Keratinocyte (primary cell): ENCODE results near the gene SUN5. TPM values are rescaled to one million over a fixed set of nuclear protein-coding genes. Genes with fewer than 3 reads are reported as not detected.

Source experiments
- DNase-seq: peaks from one replicate; pipeline ENCODE4 v3.0.0-alpha.2; 2011; ENCODE audit warnings: low read depth, missing footprints, low spot score
- FAIRE-seq: peaks from 2 replicates; lab custom pipeline; 2011; peaks lifted over from hg19 to GRCh38; lab: Jason Lieb, UNC
- H2AFZ ChIP-seq: 2 replicates; pipeline ENCODE4 v1.6.0; 2012; ENCODE audit warnings: low read length, control low read depth, inconsistent platforms; ENCODE audit not compliant: control insufficient read depth
- H3K27ac ChIP-seq: 2 replicates; pipeline ENCODE4 v1.5.1; 2011; ENCODE audit warnings: low read length; ENCODE audit not compliant: control insufficient read depth, insufficient read depth
- H3K27me3 ChIP-seq: 3 replicates; pipeline ENCODE4 v1.6.0; 2011; ENCODE audit warnings: low read length; ENCODE audit not compliant: control insufficient read depth, insufficient read depth; ENCODE audit errors: extremely low read depth
- H3K36me3 ChIP-seq, 2 experiments: 2 replicates in 1 of 2; 3 replicates in 1 of 2; pipeline ENCODE4 v1.5.1; 2011; ENCODE audit warnings: low read length in 2 of 2, mild to moderate bottlenecking in 1 of 2; ENCODE audit not compliant: control insufficient read depth in 2 of 2, insufficient read depth in 2 of 2; ENCODE audit errors: extremely low read depth in 1 of 2
- H3K4me1 ChIP-seq: 3 replicates; pipeline ENCODE4 v1.5.1; 2011; ENCODE audit warnings: low read length; ENCODE audit not compliant: control insufficient read depth, insufficient read depth; ENCODE audit errors: extremely low read depth
- H3K4me2 ChIP-seq: 3 replicates; pipeline ENCODE4 v1.6.0; 2011; ENCODE audit warnings: low read depth, low read length; ENCODE audit not compliant: control insufficient read depth, insufficient read depth; ENCODE audit errors: extremely low read depth
- H3K4me3 ChIP-seq, 3 experiments: fragments of 200-600 bp in 1 of 3; sonication (generic) in 1 of 3; 2 replicates in 2 of 3; 3 replicates in 1 of 3; pipeline ENCODE4 v1.5.1; 2011 to 2016; ENCODE audit warnings: low read length in 3 of 3, mild to moderate bottlenecking in 3 of 3, control low read depth in 2 of 3, inconsistent platforms in 1 of 3, low read depth in 1 of 3, mixed read lengths in 1 of 3, mixed run types in 1 of 3, moderate library complexity in 1 of 3; ENCODE audit not compliant: control insufficient read depth in 2 of 3, insufficient read depth in 2 of 3; ENCODE audit errors: extremely low read depth in 1 of 3
- H3K79me2 ChIP-seq: 2 replicates; pipeline ENCODE4 v1.6.0; 2012; ENCODE audit warnings: low read length; ENCODE audit not compliant: control insufficient read depth, insufficient read depth
- H3K9ac ChIP-seq: 3 replicates; pipeline ENCODE4 v1.6.0; 2011; ENCODE audit warnings: low read length; ENCODE audit not compliant: control insufficient read depth, insufficient read depth; ENCODE audit errors: extremely low read depth
- H3K9me1 ChIP-seq: 3 replicates; pipeline ENCODE4 v1.6.0; 2011; ENCODE audit warnings: low read length; ENCODE audit not compliant: control insufficient read depth, insufficient read depth; ENCODE audit errors: extremely low read depth
- H3K9me3 ChIP-seq: 2 replicates; pipeline ENCODE4 v1.5.1; 2012; ENCODE audit warnings: low read depth, low read length; ENCODE audit not compliant: control insufficient read depth
- H4K20me1 ChIP-seq: 3 replicates; pipeline ENCODE4 v1.6.0; 2011; ENCODE audit warnings: low read length; ENCODE audit not compliant: control insufficient read depth, insufficient read depth; ENCODE audit errors: extremely low read depth
- EZH2 ChIP-seq: IDR thresholded peaks from one replicate; pipeline ENCODE4 v1.6.1; 2012; ENCODE audit warnings: inconsistent platforms, mild to moderate bottlenecking, low read length, moderate library complexity
- dilution Hi-C: fragments of 300-500 bp; cut with MboI; formaldehyde crosslinking; loops from one replicate; pipeline ENCODE4 v1.7.0; 2020; ENCODE audit warnings: low sequenced_read_pairs; ENCODE audit not compliant: extremely low pct_ligation_motif_present
- polyA plus RNA-seq, 5 experiments: library from polyadenylated mRNA; depleted of rRNA in 3 of 5; stranded (reverse) in 3 of 5; stranded (forward) in 1 of 5; unstranded in 1 of 5; fragments of >200 nt; gene quantifications; 1 replicate in 1 of 5; 2 replicates in 3 of 5; 3 replicates in 1 of 5; pipeline versions ENCODE4 v1.2.1 to v1.2.3, GENCODE V29; 2011 to 2012; ENCODE audit warnings: missing spikeins in 2 of 5, low read depth in 1 of 5, low replicate concordance in 1 of 5
- TF ChIP-seq, protein P1 (sequence below), 3 experiments: IDR thresholded peaks in 1 of 3; conservative IDR thresholded peaks in 1 of 3; optimal IDR thresholded peaks in 1 of 3; 2 replicates in 2 of 3; 3 replicates in 1 of 3; pipeline versions ENCODE3 to v1.5.1; 2011; ENCODE audit warnings: low read length in 3 of 3, mild to moderate bottlenecking in 3 of 3, moderate library complexity in 2 of 3, control low read depth in 1 of 3, inconsistent platforms in 1 of 3; ENCODE audit not compliant: insufficient read depth in 2 of 3; ENCODE audit errors: extremely low read depth in 1 of 3

The SUN5 gene
- polyA plus RNA-seq, 1 donor (not counting 4 experiments of a cell fraction or from before 2014, with no cell fraction given): not detected

DNA sequence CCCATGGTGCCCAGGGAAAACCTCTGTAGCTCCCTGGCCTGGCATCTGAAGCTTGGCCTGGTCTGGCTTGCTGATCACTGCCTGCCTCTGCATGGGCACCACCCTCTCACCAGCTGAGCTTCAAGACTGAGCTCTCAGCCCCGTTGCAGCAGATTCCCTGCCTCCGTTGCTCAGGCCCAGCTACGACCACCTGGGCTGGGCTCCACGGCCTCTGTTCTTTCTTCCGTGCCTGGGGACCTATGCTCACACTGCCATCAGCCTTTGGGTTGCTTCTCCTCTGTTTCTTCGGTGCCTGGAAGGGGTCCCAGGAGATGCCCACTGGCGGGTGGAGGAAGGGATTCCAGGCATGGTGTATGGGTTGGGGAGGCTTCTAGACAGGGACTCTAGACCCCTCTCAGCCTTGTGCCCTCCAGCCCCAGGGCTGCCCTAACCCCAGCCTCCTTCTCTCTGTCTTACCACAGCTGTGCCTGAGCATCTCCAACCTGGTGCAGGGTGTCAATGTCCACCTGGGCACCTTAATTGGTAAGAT lies 12.4 kb upstream of the SUN5 start:
- H3K27me3 ChIP-seq: no peaks in the 10 kb centered on the region

DNA sequence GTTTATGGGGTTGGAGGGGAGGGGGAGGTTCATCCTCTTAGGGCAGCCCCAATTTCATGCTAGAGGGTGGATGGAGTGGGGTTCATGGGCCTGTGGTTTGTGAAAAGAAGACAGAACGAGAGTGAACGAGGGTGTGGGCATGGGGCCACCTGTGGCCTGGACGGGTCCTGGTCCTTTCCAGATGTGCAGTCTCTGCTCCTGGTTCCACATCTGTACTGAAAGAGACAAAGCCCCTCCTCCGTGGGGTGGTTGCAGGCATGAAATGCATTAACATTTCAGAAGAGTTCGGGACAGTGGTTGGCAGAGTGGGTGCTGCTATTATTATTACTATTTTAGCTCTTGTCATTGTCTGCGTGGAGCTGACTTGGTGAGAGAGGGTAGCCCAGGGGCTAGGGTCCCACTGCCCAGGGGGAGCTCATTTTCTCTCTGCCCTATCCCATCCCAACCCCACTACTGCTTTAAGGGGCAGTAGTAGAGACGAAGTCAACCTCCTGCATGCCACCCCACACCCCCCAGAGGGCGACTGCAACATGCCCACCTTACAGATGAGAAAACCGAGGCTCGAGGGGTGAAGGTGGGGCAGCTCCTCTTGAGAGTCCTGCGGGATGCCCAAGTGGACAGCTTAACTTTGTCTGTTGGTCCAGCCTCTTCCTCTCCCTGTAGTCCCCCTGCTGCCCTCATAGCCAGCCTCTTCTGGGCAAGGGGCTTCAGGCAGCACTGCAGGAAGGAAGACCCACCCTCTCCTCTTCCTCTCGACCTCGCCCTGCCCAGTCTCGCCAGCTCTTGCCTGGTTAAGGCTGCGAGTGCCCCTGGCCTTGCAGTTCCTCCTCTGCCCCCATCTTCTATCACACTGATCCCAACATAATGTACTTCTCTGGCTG lies 11.7 kb upstream of the SUN5 start:
- H3K27ac ChIP-seq: no peak overlapping the region

More for the DNA sequence above, 12.4 kb upstream of the SUN5 start:
- DNase-seq: no peak
- no peak for TF ChIP-seq EZH2
- TF ChIP-seq, protein P1, sequence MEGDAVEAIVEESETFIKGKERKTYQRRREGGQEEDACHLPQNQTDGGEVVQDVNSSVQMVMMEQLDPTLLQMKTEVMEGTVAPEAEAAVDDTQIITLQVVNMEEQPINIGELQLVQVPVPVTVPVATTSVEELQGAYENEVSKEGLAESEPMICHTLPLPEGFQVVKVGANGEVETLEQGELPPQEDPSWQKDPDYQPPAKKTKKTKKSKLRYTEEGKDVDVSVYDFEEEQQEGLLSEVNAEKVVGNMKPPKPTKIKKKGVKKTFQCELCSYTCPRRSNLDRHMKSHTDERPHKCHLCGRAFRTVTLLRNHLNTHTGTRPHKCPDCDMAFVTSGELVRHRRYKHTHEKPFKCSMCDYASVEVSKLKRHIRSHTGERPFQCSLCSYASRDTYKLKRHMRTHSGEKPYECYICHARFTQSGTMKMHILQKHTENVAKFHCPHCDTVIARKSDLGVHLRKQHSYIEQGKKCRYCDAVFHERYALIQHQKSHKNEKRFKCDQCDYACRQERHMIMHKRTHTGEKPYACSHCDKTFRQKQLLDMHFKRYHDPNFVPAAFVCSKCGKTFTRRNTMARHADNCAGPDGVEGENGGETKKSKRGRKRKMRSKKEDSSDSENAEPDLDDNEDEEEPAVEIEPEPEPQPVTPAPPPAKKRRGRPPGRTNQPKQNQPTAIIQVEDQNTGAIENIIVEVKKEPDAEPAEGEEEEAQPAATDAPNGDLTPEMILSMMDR (optimal IDR thresholded peaks at IDR 0.05 in 1 of 3, IDR thresholded peaks at IDR 0.05 in 1 of 3, conservative IDR thresholded peaks at IDR 0.05 in 1 of 3; ENCODE audit: extremely low read depth in 1 of 3, insufficient read depth in 2 of 3, low read length in 3 of 3): no peak
- dilution Hi-C loops: no loop called here
- H4K20me1 ChIP-seq: no peaks in the 10 kb centered on the region
- no peak for FAIRE-seq
- no peak overlapping the region for H3K4me3 ChIP-seq
- H3K36me3 ChIP-seq: no peaks in the 10 kb centered on the region
- H3K9me1 ChIP-seq: no peaks in the 10 kb centered on the region
- H3K79me2 ChIP-seq: no peaks in the 10 kb centered on the region
- no peak overlapping the region for H2AFZ ChIP-seq
- H3K27ac ChIP-seq: no peak overlapping the region
- no peaks in the 10 kb centered on the region for H3K9me3 ChIP-seq
- H3K9ac ChIP-seq: no peak overlapping the region
- no peaks in the 10 kb centered on the region for H3K4me1 ChIP-seq
- H3K4me2 ChIP-seq: no peak overlapping the region

More for the DNA sequence above, 11.7 kb upstream of the SUN5 start:
- no peaks in the 10 kb centered on the region for H3K9me3 ChIP-seq
- H3K4me3 ChIP-seq: no peak overlapping the region
- H3K4me1 ChIP-seq: no peaks in the 10 kb centered on the region
- no peak for TF ChIP-seq EZH2
- TF ChIP-seq, protein P1 (optimal IDR thresholded peaks at IDR 0.05 in 1 of 3, IDR thresholded peaks at IDR 0.05 in 1 of 3, conservative IDR thresholded peaks at IDR 0.05 in 1 of 3; ENCODE audit: extremely low read depth in 1 of 3, insufficient read depth in 2 of 3, low read length in 3 of 3): no peak
- DNase-seq: no peak
- no peak overlapping the region for H2AFZ ChIP-seq
- H3K36me3 ChIP-seq: no peaks in the 10 kb centered on the region
- H3K9me1 ChIP-seq: no peaks in the 10 kb centered on the region
- H4K20me1 ChIP-seq: no peaks in the 10 kb centered on the region
- no peak overlapping the region for H3K4me2 ChIP-seq
- no peak for FAIRE-seq
- dilution Hi-C loops: no loop called here
- no peaks in the 10 kb centered on the region for H3K27me3 ChIP-seq
- no peaks in the 10 kb centered on the region for H3K79me2 ChIP-seq
- no peak overlapping the region for H3K9ac ChIP-seq
